GM18505 (cell line): ENCODE results near the gene CCDC12.

Source experiments
- ATAC-seq: cut with Tn5 transposase; IDR thresholded peaks from one replicate; pipeline ENCODE4 v1.9.1; 2021; ENCODE audit not compliant: unreplicated experiment
- POLR2A ChIP-seq: IDR thresholded peaks from 4 replicates; pipeline ENCODE4 v1.6.1; 2011; ENCODE audit warnings: borderline replicate concordance; ENCODE audit not compliant: insufficient read depth, insufficient read length; ENCODE audit errors: extremely low read depth

The CCDC12 gene

GRCh38 chr3:47004369-47005211, 28.0 kb upstream of the CCDC12 start:
- TF ChIP-seq POLR2A = no peak
- ATAC-seq = no peak

- ATAC-seq = no peak
- TF ChIP-seq POLR2A = no peak
These were observed 27.2 kb upstream of the CCDC12 start for GRCh38 chr3:47003461-47004368.

GRCh38 chr3:47003056-47003410, 26.5 kb upstream of the CCDC12 start:
- no peak for TF ChIP-seq POLR2A

GRCh38 chr3:47002171-47003055, 25.9 kb upstream of the CCDC12 start:
- ATAC-seq = no peak
- TF ChIP-seq POLR2A = no peak

More at GRCh38 chr3:47003056-47003410, 26.5 kb upstream of the CCDC12 start:
- no peak for ATAC-seq

- TF ChIP-seq POLR2A = no peak
- ATAC-seq = no peak
These were observed 25.2 kb upstream of the CCDC12 start for GRCh38 chr3:47001731-47002170.

- TF ChIP-seq POLR2A = no peak
- ATAC-seq = no peak
These were observed 24.6 kb upstream of the CCDC12 start for GRCh38 chr3:47000922-47001730.

GRCh38 chr3:47000198-47000815, 23.8 kb upstream of the CCDC12 start:
- no peak for ATAC-seq
- peak; percentile 7 for TF ChIP-seq POLR2A

GRCh38 chr3:46999516-47000197, 23.1 kb upstream of the CCDC12 start:
- TF ChIP-seq POLR2A = no peak
- no peak for ATAC-seq

GRCh38 chr3:46998852-46999515, 22.4 kb upstream of the CCDC12 start:
- no peak for TF ChIP-seq POLR2A
- no peak for ATAC-seq

GRCh38 chr3:46998121-46998851, 21.7 kb upstream of the CCDC12 start:
- ATAC-seq = no peak
- no peak for TF ChIP-seq POLR2A
